NCI-H1930 (cell line): ENCODE measurements around the gene CMC2.

ENCODE experiments used
- DNase-seq, 2 experiments: peaks; one replicate each; lab custom pipeline; 2025; lab: John Stamatoyannopoulos, UW

CMC2 gene

GRCh38 chr16:80973991-80974390, 32.7 kb downstream of the CMC2 start:
- no peak for DNase-seq

GRCh38 chr16:80972611-80973010, 34.1 kb downstream of the CMC2 start:
- DNase-seq: no peak

GRCh38 chr16:80971819-80972218, 34.9 kb downstream of the CMC2 start:
- DNase-seq: no peak

- DNase-seq: no peak
Observed at GRCh38 chr16:80969114-80969484, 37.6 kb downstream of the CMC2 start.

GRCh38 chr16:80968386-80969113, 38.1 kb downstream of the CMC2 start:
- DNase-seq: no peak

GRCh38 chr16:80966617-80967016, 40.1 kb downstream of the CMC2 start:
- DNase-seq: no peak

- DNase-seq: no peak
Observed at GRCh38 chr16:80964351-80964750, 42.3 kb downstream of the CMC2 start.

GRCh38 chr16:80962879-80963278, 43.8 kb downstream of the CMC2 start:
- no peak for DNase-seq

- no peak for DNase-seq
Observed at GRCh38 chr16:80958284-80958683, 48.4 kb downstream of the CMC2 start.

- DNase-seq: no peak
Observed at GRCh38 chr16:80954985-80955384, 51.7 kb downstream of the CMC2 start.

- peak in 1 of 2 experiments; percentile 10 for DNase-seq
Observed at GRCh38 chr16:80948886-80949493, 57.7 kb downstream of the CMC2 start.

- DNase-seq: no peak
Observed at GRCh38 chr16:80947708-80948625, 58.7 kb downstream of the CMC2 start.

- no peak for DNase-seq
Observed at GRCh38 chr16:80947239-80947638, 59.4 kb downstream of the CMC2 start.

- no peak for DNase-seq
Observed at GRCh38 chr16:80946481-80946880, 60.2 kb downstream of the CMC2 start.

- no peak for DNase-seq
Observed at GRCh38 chr16:80940069-80940856, 66.4 kb downstream of the CMC2 start.

- DNase-seq: no peak
Observed at GRCh38 chr16:80938879-80939260, 67.8 kb downstream of the CMC2 start.

- DNase-seq: no peak
Observed at GRCh38 chr16:80938004-80938878, 68.4 kb downstream of the CMC2 start.

- DNase-seq: no peak
Observed at GRCh38 chr16:80936410-80936809, 70.3 kb downstream of the CMC2 start.

GRCh38 chr16:80935691-80936090, 71.0 kb downstream of the CMC2 start:
- no peak for DNase-seq

- no peak for DNase-seq
Observed at GRCh38 chr16:80932708-80933095, 74.0 kb downstream of the CMC2 start.
